SK-N-SH treated with all-trans-retinoic acid at 6 μM for 48 hours (cell line): ENCODE data around the gene PRDM11.

Source experiments
- ATAC-seq: fragments of 200-7000 bp; cut with Tn5 transposase; 3 replicates; pipeline ENCODE4 v1.9.1; 2020; ENCODE audit warnings: mild to moderate bottlenecking, moderate library complexity
- ARNTL ChIP-seq: fragments of 450-650 bp; formaldehyde crosslinking; IDR thresholded peaks from 2 replicates; pipeline ENCODE4 v1.5.0; 2020; ENCODE audit warnings: low read depth, mild to moderate bottlenecking, moderate library complexity, borderline replicate concordance
- BACH2 ChIP-seq: fragments of 250-450 bp; sonication (Bioruptor Pico); IDR thresholded peaks from 2 replicates; pipeline ENCODE4 v1.9.0; 2021; ENCODE audit warnings: mild to moderate bottlenecking, borderline replicate concordance
- CREB5 ChIP-seq: fragments of 250-450 bp; sonication (Bioruptor Pico); IDR thresholded peaks from 2 replicates; pipeline ENCODE4 v1.5.1; 2020; ENCODE audit warnings: low read depth, mild to moderate bottlenecking, moderate library complexity
- CSDC2 ChIP-seq: fragments of 250-450 bp; sonication (Bioruptor Pico); IDR thresholded peaks from 2 replicates; pipeline ENCODE4 v1.5.0; 2020; ENCODE audit warnings: mild to moderate bottlenecking, moderate library complexity
- CSRNP3 ChIP-seq: fragments of 250-450 bp; sonication (Bioruptor Pico); IDR thresholded peaks from 2 replicates; pipeline ENCODE4 v1.5.1; 2021; ENCODE audit warnings: mild to moderate bottlenecking, moderate library complexity
- ESRRG ChIP-seq: fragments of 250-450 bp; sonication (Bioruptor Pico); IDR thresholded peaks from 2 replicates; pipeline ENCODE4 v1.6.1; 2021; ENCODE audit warnings: mild to moderate bottlenecking
- GLIS3 ChIP-seq: fragments of 250-450 bp; sonication (Bioruptor Pico); IDR thresholded peaks from 2 replicates; pipeline ENCODE4 v1.5.0; 2020; ENCODE audit warnings: mild to moderate bottlenecking, moderate library complexity
- ISL1 ChIP-seq: fragments of 250-450 bp; sonication (Bioruptor Pico); IDR thresholded peaks from 2 replicates; pipeline ENCODE4 v2.1.2; 2022; ENCODE audit warnings: mild to moderate bottlenecking, moderate library complexity
- OSR1 ChIP-seq: fragments of 250-450 bp; sonication (Bioruptor Pico); IDR thresholded peaks from 2 replicates; pipeline ENCODE4 v1.8.0; 2022; ENCODE audit warnings: moderate library complexity, mild to moderate bottlenecking, inconsistent platforms
- PATZ1 ChIP-seq: fragments of 250-450 bp; sonication (Bioruptor Pico); IDR thresholded peaks from 2 replicates; pipeline ENCODE4 v1.8.0; 2020; ENCODE audit warnings: mild to moderate bottlenecking, moderate library complexity, borderline replicate concordance
- POU6F1 ChIP-seq: fragments of 250-450 bp; sonication (Bioruptor Pico); IDR thresholded peaks from 2 replicates; pipeline ENCODE4 v1.8.0; 2021; ENCODE audit warnings: low read depth, mild to moderate bottlenecking, moderate library complexity, borderline replicate concordance
- PPARA ChIP-seq: fragments of 250-450 bp; sonication (Bioruptor Pico); IDR thresholded peaks from 2 replicates; pipeline ENCODE4 v1.5.0; 2020; ENCODE audit warnings: mild to moderate bottlenecking, borderline replicate concordance
- RARB ChIP-seq: fragments of 250-450 bp; sonication (Bioruptor Pico); IDR thresholded peaks from 2 replicates; pipeline ENCODE4 v1.8.0; 2021; ENCODE audit warnings: mild to moderate bottlenecking, moderate library complexity
- SNAI2 ChIP-seq: fragments of 250-450 bp; sonication (Bioruptor Pico); IDR thresholded peaks from 2 replicates; pipeline ENCODE4 v1.5.0; 2020; ENCODE audit warnings: mild to moderate bottlenecking, moderate library complexity
- TOX ChIP-seq: fragments of 250-450 bp; sonication (Bioruptor Pico); IDR thresholded peaks from 2 replicates; pipeline ENCODE4 v1.8.0; 2021; ENCODE audit warnings: mild to moderate bottlenecking, moderate library complexity, borderline replicate concordance
- TSHZ2 ChIP-seq: fragments of 250-450 bp; sonication (Bioruptor Pico); IDR thresholded peaks from 2 replicates; pipeline ENCODE4 v1.5.0; 2020; ENCODE audit warnings: mild to moderate bottlenecking, moderate library complexity
- ZC3H10 ChIP-seq: fragments of 250-450 bp; sonication (Bioruptor Pico); IDR thresholded peaks from 2 replicates; pipeline ENCODE4 v1.5.1; 2021; ENCODE audit warnings: mild to moderate bottlenecking, moderate library complexity
- ZFP3 ChIP-seq: fragments of 250-450 bp; sonication (Bioruptor Pico); IDR thresholded peaks from 2 replicates; pipeline ENCODE4 v1.5.0; 2020; ENCODE audit warnings: mild to moderate bottlenecking, moderate library complexity
- ZFP30 ChIP-seq: fragments of 450-650 bp; formaldehyde crosslinking; IDR thresholded peaks from 2 replicates; pipeline ENCODE4 v1.5.0; 2022; ENCODE audit warnings: mild to moderate bottlenecking, moderate library complexity
- ZNF70 ChIP-seq: fragments of 450-650 bp; formaldehyde crosslinking; IDR thresholded peaks from 2 replicates; pipeline ENCODE4 v1.5.0; 2020; ENCODE audit warnings: mild to moderate bottlenecking, moderate library complexity
- ZNF8 ChIP-seq: fragments of 450-650 bp; formaldehyde crosslinking; IDR thresholded peaks from 2 replicates; pipeline ENCODE4 v1.5.0; 2020; ENCODE audit warnings: mild to moderate bottlenecking, moderate library complexity

The PRDM11 gene

GRCh38 chr11:45158891-45159605 lies 12.6 kb downstream of the PRDM11 start:
- ATAC-seq, result no peak
- no peak for TF ChIP-seq CSRNP3 (CRISPR knock-in tag)
- TF ChIP-seq ESRRG (CRISPR knock-in tag), result no peak
- no peak for TF ChIP-seq ARNTL (CRISPR knock-in tag)
- no peak for TF ChIP-seq ZNF70
- TF ChIP-seq ZFP30 (CRISPR knock-in tag), result no peak
- TF ChIP-seq RARB (CRISPR knock-in tag), result no peak
- no peak for TF ChIP-seq ISL1 (CRISPR knock-in tag)
- TF ChIP-seq TSHZ2 (CRISPR knock-in tag), result no peak
- no peak for TF ChIP-seq ZC3H10
- no peak for TF ChIP-seq PATZ1
- TF ChIP-seq CREB5, result no peak
- TF ChIP-seq ZFP3 (CRISPR knock-in tag), result no peak
- no peak for TF ChIP-seq BACH2 (CRISPR knock-in tag)
- no peak for TF ChIP-seq ZNF8 (CRISPR knock-in tag)

- ATAC-seq, result no peak
- TF ChIP-seq CSDC2 (CRISPR knock-in tag) (no peak), ISL1 (CRISPR knock-in tag) (no peak), POU6F1 (no peak), ZNF8 (CRISPR knock-in tag) (no peak), GLIS3 (CRISPR knock-in tag) (no peak), PATZ1 (no peak), TOX (CRISPR knock-in tag) (no peak), OSR1 (no peak), CREB5 (no peak), BACH2 (CRISPR knock-in tag) (no peak), ESRRG (CRISPR knock-in tag) (no peak), PPARA (no peak), TSHZ2 (CRISPR knock-in tag) (no peak), SNAI2 (no peak), ARNTL (CRISPR knock-in tag) (no peak), RARB (CRISPR knock-in tag) (no peak), ZFP3 (CRISPR knock-in tag) (no peak)
Observed at GRCh38 chr11:45159781-45160365, 13.4 kb downstream of the PRDM11 start.
